ENCODE results near the gene PTPRN2. TPM values are rescaled to one million over a fixed set of nuclear protein-coding genes. Genes with fewer than 3 reads are reported as not detected.

Gene PTPRN2
- total and polyA plus RNA-seq, 9 of the 15 experiments (the other 6 are each of a cell fraction or from before 2014, with no cell fraction given) = not detected

DNA sequence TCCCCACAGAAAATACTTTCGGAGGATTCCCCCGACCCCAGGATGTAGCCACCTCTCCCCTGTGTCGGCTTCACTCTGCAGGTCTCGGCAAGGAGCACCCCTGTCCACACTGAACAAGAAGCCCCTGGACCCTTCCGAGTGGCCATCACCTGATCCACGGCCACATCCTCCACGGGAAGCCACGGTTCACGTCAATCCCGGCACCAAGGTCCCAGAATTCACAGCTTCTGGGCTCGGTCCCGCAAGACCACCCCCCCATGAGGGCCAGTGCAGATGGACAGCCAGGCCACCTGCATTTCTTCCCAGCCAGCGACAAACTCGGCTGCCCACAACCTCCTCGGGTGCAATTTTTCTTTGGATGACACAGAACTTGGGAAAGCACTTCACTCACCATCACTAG, 199.6 kb downstream of the PTPRN2 start:
- CTCF ChIA-PET (ENCODE audit: low intra/inter-chr PET ratio) = no interaction called here
- peaks cover 33 to 63% of the 10 kb centered on the region in 2 experiments; a peak in 4 of 5 replicates for H3K27me3 ChIP-seq (ENCODE audit: control insufficient read depth in 2 of 2, insufficient read depth in 2 of 2, low read length in 2 of 2)
- H3K79me2 ChIP-seq (ENCODE audit: control insufficient read depth, insufficient read depth, low read length) = no peaks in the 10 kb centered on the region
- no peak overlapping the region for H3K4me3 ChIP-seq
- POLR2A ChIA-PET = interaction anchor here (0.6 to 1.6 kb wide), 3 partner anchors 10 to 131 kb away, joined by 3 to 4 read pairs (median 4); no protein-coding TSS in a partner anchor
- H3K4me2 ChIP-seq (ENCODE audit: insufficient read depth, low read length) = no peak overlapping the region
- no peaks in the 10 kb centered on the region for H3K36me3 ChIP-seq (ENCODE audit: control insufficient read depth, insufficient read depth, low read length)
- no peak overlapping the region for H2AFZ ChIP-seq (ENCODE audit: low read depth, low read length)
- no peaks in the 10 kb centered on the region for H3K9me3 ChIP-seq (replicated peaks; ENCODE audit: control insufficient read depth, insufficient read depth, low read depth, low read length)
- 1% methylated on average over 15 of the region's 15 CpGs for WGBS (ENCODE audit: insufficient coverage, low coverage, missing lambda C conversion rate)
- intact Hi-C loops (cut with micrococcal nuclease) = no loop called here
- no peak overlapping the region for H3K9ac ChIP-seq (ENCODE audit: insufficient read depth in 1 of 2, low read depth in 2 of 2, low read length in 2 of 2)
- peaks cover 3% of the 10 kb centered on the region; the same call in 1 of the 2 replicates for H4K20me1 ChIP-seq (replicated peaks; ENCODE audit: control insufficient read depth, insufficient read depth, low read length)
- H3K9me1 ChIP-seq (ENCODE audit: control insufficient read depth, insufficient read depth, low read length) = no peaks in the 10 kb centered on the region
- H3K4me1 ChIP-seq (replicated peaks in 1 of 2; ENCODE audit: control insufficient read depth in 2 of 2, insufficient read depth in 2 of 2, low read length in 2 of 2) = no peaks in the 10 kb centered on the region
- DNase-seq (ENCODE audit: extremely low read depth in 1 of 4, low spot score in 3 of 4) (no peak), FAIRE-seq (no peak), ATAC-seq (no peak)
- no TSS peak for BruUV-seq (replicated peaks)
- no peak for TF ChIP-seq ZNF23 (CRISPR knock-in tag; IDR thresholded peaks at IDR 0.05)
- TF ChIP-seq ZNF282 (CRISPR knock-in tag; IDR thresholded peaks at IDR 0.05) = no peak
- no peak for TF ChIP-seq SMARCA5 (IDR thresholded peaks at IDR 0.05)
- TF ChIP-seq GATA2 (CRISPR knock-in tag; IDR thresholded peaks at IDR 0.05) = no peak
- TF ChIP-seq NFIX (CRISPR knock-in tag; IDR thresholded peaks at IDR 0.05; ENCODE audit: low read depth) = no peak
- TF ChIP-seq ASH1L (IDR thresholded peaks at IDR 0.05; ENCODE audit: borderline replicate concordance, low read depth, partially characterized antibody) = no peak
- no peak for TF ChIP-seq ZBTB1 (CRISPR knock-in tag; IDR thresholded peaks at IDR 0.05; ENCODE audit: borderline replicate concordance, low read depth)
- H3K27ac ChIP-seq (ENCODE audit: extremely low read depth, low read depth, low read length) = no peak overlapping the region
- in situ Hi-C loops (cut with MboI) = no loop called here

DNA sequence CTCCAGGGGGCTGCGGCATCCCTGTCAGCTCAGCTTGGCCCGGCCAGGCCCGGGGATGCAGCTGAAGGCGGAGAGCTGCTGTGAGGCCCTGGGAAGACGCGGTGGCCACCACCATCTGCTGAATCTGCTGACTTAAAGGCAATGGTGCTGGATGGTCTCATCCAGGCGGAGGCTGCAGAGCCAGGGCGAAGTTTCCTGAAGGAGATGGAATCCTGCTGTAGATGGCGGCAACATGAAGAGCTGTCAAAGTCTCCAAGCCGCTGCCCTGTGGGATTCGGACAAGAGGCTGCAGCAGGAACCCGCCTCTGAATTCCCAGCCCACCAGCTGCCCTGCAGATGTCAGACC, 200.1 kb downstream of the PTPRN2 start:
- Histone ChIP-seq H3K36me3 (ENCODE audit: control insufficient read depth, insufficient read depth, low read length) (no peaks in the 10 kb centered on the region), H3K79me2 (ENCODE audit: control insufficient read depth, insufficient read depth, low read length) (no peaks in the 10 kb centered on the region), H3K4me2 (ENCODE audit: insufficient read depth, low read length) (no peak overlapping the region), H4K20me1 (replicated peaks; ENCODE audit: control insufficient read depth, insufficient read depth, low read length) (peaks cover 3% of the 10 kb centered on the region; the same call in 1 of the 2 replicates), H3K4me3 (no peak overlapping the region), H3K27ac (ENCODE audit: extremely low read depth, low read depth, low read length) (no peak overlapping the region), H3K27me3 (ENCODE audit: control insufficient read depth in 2 of 2, insufficient read depth in 2 of 2, low read length in 2 of 2) (peaks cover 33 to 57% of the 10 kb centered on the region in 2 experiments; a peak in 4 of 5 replicates), H3K9me1 (ENCODE audit: control insufficient read depth, insufficient read depth, low read length) (no peaks in the 10 kb centered on the region), H2AFZ (ENCODE audit: low read depth, low read length) (no peak overlapping the region), H3K9me3 (replicated peaks; ENCODE audit: control insufficient read depth, insufficient read depth, low read depth, low read length) (no peaks in the 10 kb centered on the region), H3K9ac (ENCODE audit: insufficient read depth in 1 of 2, low read depth in 2 of 2, low read length in 2 of 2) (no peak overlapping the region), H3K4me1 (replicated peaks in 1 of 2; ENCODE audit: control insufficient read depth in 2 of 2, insufficient read depth in 2 of 2, low read length in 2 of 2) (no peaks in the 10 kb centered on the region)
- FAIRE-seq (no peak), DNase-seq (ENCODE audit: extremely low read depth in 1 of 4, low spot score in 3 of 4) (no peak), ATAC-seq (no peak)
- BruUV-seq (replicated peaks) = no TSS peak
- intact Hi-C loops (cut with micrococcal nuclease) (no loop called here), in situ Hi-C loops (cut with MboI) (no loop called here)
- CTCF ChIA-PET (ENCODE audit: low intra/inter-chr PET ratio) = no interaction called here
- POLR2A ChIA-PET = interaction anchor here (0.6 to 1.6 kb wide), 4 partner anchors 9 to 132 kb away, joined by 3 to 4 read pairs (median 4); no protein-coding TSS in a partner anchor
- under 1% methylated on average over 12 of the region's 12 CpGs for WGBS (ENCODE audit: insufficient coverage, low coverage, missing lambda C conversion rate)
- TF ChIP-seq ESRRA (IDR thresholded peaks at IDR 0.05; ENCODE audit: borderline replicate concordance, low read depth) (no peak), ZFPM2 (CRISPR knock-in tag; IDR thresholded peaks at IDR 0.05) (no peak), JUND (IDR thresholded peaks at IDR 0.05; ENCODE audit: borderline replicate concordance, low read depth, low read length) (no peak), JUND (tag; IDR thresholded peaks at IDR 0.05; ENCODE audit: borderline replicate concordance, low read depth, low read length) (no peak), ILK (tag; IDR thresholded peaks at IDR 0.05; ENCODE audit: borderline replicate concordance, low read depth) (no peak), ZBTB1 (CRISPR knock-in tag; IDR thresholded peaks at IDR 0.05; ENCODE audit: borderline replicate concordance, low read depth) (no peak)
- TF ChIP-seq, protein P1, sequence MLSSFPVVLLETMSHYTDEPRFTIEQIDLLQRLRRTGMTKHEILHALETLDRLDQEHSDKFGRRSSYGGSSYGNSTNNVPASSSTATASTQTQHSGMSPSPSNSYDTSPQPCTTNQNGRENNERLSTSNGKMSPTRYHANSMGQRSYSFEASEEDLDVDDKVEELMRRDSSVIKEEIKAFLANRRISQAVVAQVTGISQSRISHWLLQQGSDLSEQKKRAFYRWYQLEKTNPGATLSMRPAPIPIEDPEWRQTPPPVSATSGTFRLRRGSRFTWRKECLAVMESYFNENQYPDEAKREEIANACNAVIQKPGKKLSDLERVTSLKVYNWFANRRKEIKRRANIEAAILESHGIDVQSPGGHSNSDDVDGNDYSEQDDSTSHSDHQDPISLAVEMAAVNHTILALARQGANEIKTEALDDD (IDR thresholded peaks at IDR 0.05) = no peak
- TF ChIP-seq, protein P2, sequence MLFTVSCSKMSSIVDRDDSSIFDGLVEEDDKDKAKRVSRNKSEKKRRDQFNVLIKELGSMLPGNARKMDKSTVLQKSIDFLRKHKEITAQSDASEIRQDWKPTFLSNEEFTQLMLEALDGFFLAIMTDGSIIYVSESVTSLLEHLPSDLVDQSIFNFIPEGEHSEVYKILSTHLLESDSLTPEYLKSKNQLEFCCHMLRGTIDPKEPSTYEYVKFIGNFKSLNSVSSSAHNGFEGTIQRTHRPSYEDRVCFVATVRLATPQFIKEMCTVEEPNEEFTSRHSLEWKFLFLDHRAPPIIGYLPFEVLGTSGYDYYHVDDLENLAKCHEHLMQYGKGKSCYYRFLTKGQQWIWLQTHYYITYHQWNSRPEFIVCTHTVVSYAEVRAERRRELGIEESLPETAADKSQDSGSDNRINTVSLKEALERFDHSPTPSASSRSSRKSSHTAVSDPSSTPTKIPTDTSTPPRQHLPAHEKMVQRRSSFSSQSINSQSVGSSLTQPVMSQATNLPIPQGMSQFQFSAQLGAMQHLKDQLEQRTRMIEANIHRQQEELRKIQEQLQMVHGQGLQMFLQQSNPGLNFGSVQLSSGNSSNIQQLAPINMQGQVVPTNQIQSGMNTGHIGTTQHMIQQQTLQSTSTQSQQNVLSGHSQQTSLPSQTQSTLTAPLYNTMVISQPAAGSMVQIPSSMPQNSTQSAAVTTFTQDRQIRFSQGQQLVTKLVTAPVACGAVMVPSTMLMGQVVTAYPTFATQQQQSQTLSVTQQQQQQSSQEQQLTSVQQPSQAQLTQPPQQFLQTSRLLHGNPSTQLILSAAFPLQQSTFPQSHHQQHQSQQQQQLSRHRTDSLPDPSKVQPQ (CRISPR knock-in tag; IDR thresholded peaks at IDR 0.05; ENCODE audit: borderline replicate concordance) = no peak
